Cardiac muscle cell (in vitro differentiated cells and primary cell): Measurements from ENCODE around the gene PACSIN2. TPM values are rescaled to one million over a fixed set of nuclear protein-coding genes. Genes with fewer than 3 reads are reported as not detected.

Experiments
- DNase-seq, 2 donors: peaks; one replicate each; pipeline versions ENCODE4 v3.0.0 to v3.0.0-alpha.2; 2010 to 2017; ENCODE audit warnings: low read depth in 1 of 2, low spot score in 1 of 2
- H3K27ac ChIP-seq: fragments of 200-600 bp; sonication (generic); 2 replicates; pipeline ENCODE4 v1.5.1; 2016
- H3K27me3 ChIP-seq: fragments of 200-600 bp; sonication (generic); 2 replicates; pipeline ENCODE4 v1.6.0; 2016; ENCODE audit warnings: control low read depth
- H3K36me3 ChIP-seq: fragments of 200-600 bp; sonication (generic); 2 replicates; pipeline ENCODE4 v1.5.1; 2016; ENCODE audit warnings: control low read depth
- H3K4me1 ChIP-seq: fragments of 200-600 bp; sonication (generic); 2 replicates; pipeline ENCODE4 v1.8.1; 2017; ENCODE audit warnings: low read depth, mild to moderate bottlenecking, mixed run types
- H3K4me3 ChIP-seq: fragments of 200-600 bp; sonication (generic); 2 replicates; pipeline ENCODE4 v1.5.1; 2016; ENCODE audit warnings: mild to moderate bottlenecking
- H3K9me3 ChIP-seq: fragments of 200-600 bp; sonication (generic); 2 replicates; pipeline ENCODE4 v1.5.1; 2017; ENCODE audit warnings: low read depth, mild to moderate bottlenecking, control low read depth
- CTCF ChIP-seq: IDR thresholded peaks from 2 replicates; pipeline ENCODE4 v1.5.1; 2012; ENCODE audit warnings: low read depth, mild to moderate bottlenecking, low read length
- polyA plus RNA-seq: library from polyadenylated mRNA; unstranded; fragments of >200 nt; fragmentation: Nextera tagmentation; extraction: Ambion mirVana; gene quantifications from 2 replicates; pipeline ENCODE4 v1.2.1, GENCODE V29; 2016
- total RNA-seq: library from RNA; depleted of rRNA; stranded (reverse); fragments of >200 nt; gene quantifications from 2 replicates; pipeline ENCODE4 v1.2.3, GENCODE V29; 2016

The PACSIN2 gene
- total and polyA plus RNA-seq, 2 experiments from 2014 or later = 67.7 to 70.5 TPM

- H3K4me1 ChIP-seq = peaks cover 5% of the 10 kb centered on the region
- H3K9me3 ChIP-seq = no peaks in the 10 kb centered on the region
- no peak for TF ChIP-seq CTCF
- H3K27me3 ChIP-seq = no peaks in the 10 kb centered on the region
- H3K4me3 ChIP-seq = peak overlapping the region; percentile 32
- no peaks in the 10 kb centered on the region for H3K36me3 ChIP-seq
- H3K27ac ChIP-seq = no peak overlapping the region
- DNase-seq = no peak
Observed at GRCh38 chr22:43015677-43016042, 711 bp upstream of the PACSIN2 start.

DNA sequence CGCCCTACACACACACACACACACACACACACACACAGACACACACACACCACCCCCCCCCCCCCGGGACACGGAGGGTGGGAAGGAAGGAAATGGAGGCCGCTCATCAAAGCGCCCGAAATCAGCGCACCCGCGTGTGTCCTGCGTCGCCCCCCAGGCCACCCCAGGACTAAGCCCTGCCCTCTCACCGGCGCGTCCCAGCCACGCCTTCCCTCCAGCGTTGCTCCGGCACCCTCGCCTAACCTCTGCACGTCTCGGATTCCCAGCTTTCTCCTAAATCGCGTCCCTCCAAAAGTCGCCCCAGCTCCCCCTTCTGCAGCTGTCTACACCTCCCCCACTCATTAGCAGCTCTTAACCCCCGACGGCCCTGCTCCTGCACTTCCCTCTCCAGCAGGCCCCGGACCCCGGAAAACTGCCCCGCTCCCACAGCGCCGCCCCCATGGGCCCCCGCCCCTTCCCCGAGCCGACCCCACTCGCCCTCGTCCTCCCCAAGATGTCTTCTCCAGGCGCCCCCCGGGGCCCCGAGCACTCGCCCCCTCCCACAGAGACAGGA is 557 bp downstream of the PACSIN2 start:
- Histone ChIP-seq H3K36me3 (no peaks in the 10 kb centered on the region), H3K9me3 (no peaks in the 10 kb centered on the region), H3K27me3 (no peaks in the 10 kb centered on the region), H3K27ac (peak overlapping the region; percentile 70), H3K4me3 (peak overlapping the region; percentile 73), H3K4me1 (peaks cover 5% of the 10 kb centered on the region)
- peak; percentile 30 to 53 for DNase-seq
- TF ChIP-seq CTCF = no peak

GRCh38 chr22:43013355-43014315 is 1.3 kb downstream of the PACSIN2 start:
- TF ChIP-seq CTCF = no peak
- H3K4me1 ChIP-seq = peaks cover 5% of the 10 kb centered on the region
- no peaks in the 10 kb centered on the region for H3K9me3 ChIP-seq
- H3K27ac ChIP-seq = peak overlapping the region; percentile 70
- peak overlapping the region; percentile 73 for H3K4me3 ChIP-seq
- no peaks in the 10 kb centered on the region for H3K36me3 ChIP-seq
- peak; percentile 36 to 52 for DNase-seq
- H3K27me3 ChIP-seq = no peaks in the 10 kb centered on the region

- Histone ChIP-seq H3K9me3 (no peaks in the 10 kb centered on the region), H3K4me3 (no peak overlapping the region), H3K27me3 (no peaks in the 10 kb centered on the region), H3K4me1 (peaks cover 11% of the 10 kb centered on the region), H3K36me3 (no peaks in the 10 kb centered on the region), H3K27ac (no peak overlapping the region)
- no peak for DNase-seq
- TF ChIP-seq CTCF = no peak
Observed at GRCh38 chr22:43012390-43012789, 2.6 kb downstream of the PACSIN2 start.

GRCh38 chr22:43011079-43011478 is 3.9 kb downstream of the PACSIN2 start:
- DNase-seq = no peak
- H3K9me3 ChIP-seq = no peaks in the 10 kb centered on the region
- TF ChIP-seq CTCF = no peak
- peaks cover 11% of the 10 kb centered on the region for H3K4me1 ChIP-seq
- no peaks in the 10 kb centered on the region for H3K36me3 ChIP-seq
- no peak overlapping the region for H3K27ac ChIP-seq
- H3K27me3 ChIP-seq = no peaks in the 10 kb centered on the region
- H3K4me3 ChIP-seq = no peak overlapping the region
